Cardiac muscle cell (in vitro differentiated cells and primary cell): ENCODE data around the gene DOK3. TPM values are rescaled to one million over a fixed set of nuclear protein-coding genes. Genes with fewer than 3 reads are reported as not detected.

Experiments
- DNase-seq, 2 donors: peaks; one replicate each; pipeline versions ENCODE4 v3.0.0 to v3.0.0-alpha.2; 2010 to 2017; ENCODE audit warnings: low read depth in 1 of 2, low spot score in 1 of 2
- H3K27ac ChIP-seq: fragments of 200-600 bp; sonication (generic); 2 replicates; pipeline ENCODE4 v1.5.1; 2016
- H3K27me3 ChIP-seq: fragments of 200-600 bp; sonication (generic); 2 replicates; pipeline ENCODE4 v1.6.0; 2016; ENCODE audit warnings: control low read depth
- H3K36me3 ChIP-seq: fragments of 200-600 bp; sonication (generic); 2 replicates; pipeline ENCODE4 v1.5.1; 2016; ENCODE audit warnings: control low read depth
- H3K4me1 ChIP-seq: fragments of 200-600 bp; sonication (generic); 2 replicates; pipeline ENCODE4 v1.8.1; 2017; ENCODE audit warnings: low read depth, mild to moderate bottlenecking, mixed run types
- H3K4me3 ChIP-seq: fragments of 200-600 bp; sonication (generic); 2 replicates; pipeline ENCODE4 v1.5.1; 2016; ENCODE audit warnings: mild to moderate bottlenecking
- H3K9me3 ChIP-seq: fragments of 200-600 bp; sonication (generic); 2 replicates; pipeline ENCODE4 v1.5.1; 2017; ENCODE audit warnings: low read depth, mild to moderate bottlenecking, control low read depth
- polyA plus RNA-seq: library from polyadenylated mRNA; unstranded; fragments of >200 nt; fragmentation: Nextera tagmentation; extraction: Ambion mirVana; gene quantifications from 2 replicates; pipeline ENCODE4 v1.2.1, GENCODE V29; 2016
- total RNA-seq: library from RNA; depleted of rRNA; stranded (reverse); fragments of >200 nt; gene quantifications from 2 replicates; pipeline ENCODE4 v1.2.3, GENCODE V29; 2016
- TF ChIP-seq, protein P1 (sequence below): IDR thresholded peaks from 2 replicates; pipeline ENCODE4 v1.5.1; 2012; ENCODE audit warnings: low read depth, mild to moderate bottlenecking, low read length

Gene DOK3
- total and polyA plus RNA-seq, 2 experiments from 2014 or later = 2.4 to 3.7 TPM

DNA sequence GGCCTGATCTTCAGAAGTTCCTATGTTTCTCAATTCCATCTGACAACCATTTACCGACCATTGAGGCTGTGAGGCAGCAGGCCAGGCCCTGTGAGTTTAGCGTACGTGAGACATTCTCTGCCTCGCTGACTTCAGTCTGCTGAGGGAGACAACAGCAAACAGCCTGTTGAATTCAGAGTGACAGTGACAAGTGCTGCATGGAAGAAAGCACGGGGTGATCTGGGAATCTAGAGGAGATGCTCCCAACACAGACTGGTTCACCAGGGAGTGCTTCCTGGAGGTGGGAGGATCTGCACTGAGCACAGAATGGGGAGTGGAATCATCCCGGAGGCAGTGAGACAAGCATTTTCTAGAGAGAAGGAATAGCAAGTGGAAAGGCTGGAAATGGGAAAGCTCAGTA lies 17.2 kb upstream of the DOK3 start:
- no peaks in the 10 kb centered on the region for H3K9me3 ChIP-seq
- no peaks in the 10 kb centered on the region for H3K27me3 ChIP-seq
- peaks cover 44% of the 10 kb centered on the region for H3K36me3 ChIP-seq
- H3K4me1 ChIP-seq = no peaks in the 10 kb centered on the region
- TF ChIP-seq, protein P1, sequence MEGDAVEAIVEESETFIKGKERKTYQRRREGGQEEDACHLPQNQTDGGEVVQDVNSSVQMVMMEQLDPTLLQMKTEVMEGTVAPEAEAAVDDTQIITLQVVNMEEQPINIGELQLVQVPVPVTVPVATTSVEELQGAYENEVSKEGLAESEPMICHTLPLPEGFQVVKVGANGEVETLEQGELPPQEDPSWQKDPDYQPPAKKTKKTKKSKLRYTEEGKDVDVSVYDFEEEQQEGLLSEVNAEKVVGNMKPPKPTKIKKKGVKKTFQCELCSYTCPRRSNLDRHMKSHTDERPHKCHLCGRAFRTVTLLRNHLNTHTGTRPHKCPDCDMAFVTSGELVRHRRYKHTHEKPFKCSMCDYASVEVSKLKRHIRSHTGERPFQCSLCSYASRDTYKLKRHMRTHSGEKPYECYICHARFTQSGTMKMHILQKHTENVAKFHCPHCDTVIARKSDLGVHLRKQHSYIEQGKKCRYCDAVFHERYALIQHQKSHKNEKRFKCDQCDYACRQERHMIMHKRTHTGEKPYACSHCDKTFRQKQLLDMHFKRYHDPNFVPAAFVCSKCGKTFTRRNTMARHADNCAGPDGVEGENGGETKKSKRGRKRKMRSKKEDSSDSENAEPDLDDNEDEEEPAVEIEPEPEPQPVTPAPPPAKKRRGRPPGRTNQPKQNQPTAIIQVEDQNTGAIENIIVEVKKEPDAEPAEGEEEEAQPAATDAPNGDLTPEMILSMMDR = no peak
- DNase-seq = no peak
- H3K27ac ChIP-seq = no peak overlapping the region
- H3K4me3 ChIP-seq = no peak overlapping the region

GRCh38 chr5:177526191-177526590 lies 16.6 kb upstream of the DOK3 start:
- Histone ChIP-seq H3K4me1 (no peaks in the 10 kb centered on the region), H3K9me3 (no peaks in the 10 kb centered on the region), H3K27ac (no peak overlapping the region), H3K4me3 (no peak overlapping the region), H3K36me3 (peaks cover 43% of the 10 kb centered on the region), H3K27me3 (no peaks in the 10 kb centered on the region)
- TF ChIP-seq, protein P1 = no peak
- no peak for DNase-seq

- no peak overlapping the region for H3K4me3 ChIP-seq
- H3K27ac ChIP-seq = no peak overlapping the region
- no peaks in the 10 kb centered on the region for H3K27me3 ChIP-seq
- TF ChIP-seq, protein P1 = peak; percentile 6
- H3K36me3 ChIP-seq = peaks cover 36% of the 10 kb centered on the region
- DNase-seq = no peak
- no peaks in the 10 kb centered on the region for H3K4me1 ChIP-seq
- no peaks in the 10 kb centered on the region for H3K9me3 ChIP-seq
Observed at GRCh38 chr5:177524941-177525655, 15.5 kb upstream of the DOK3 start.

DNA sequence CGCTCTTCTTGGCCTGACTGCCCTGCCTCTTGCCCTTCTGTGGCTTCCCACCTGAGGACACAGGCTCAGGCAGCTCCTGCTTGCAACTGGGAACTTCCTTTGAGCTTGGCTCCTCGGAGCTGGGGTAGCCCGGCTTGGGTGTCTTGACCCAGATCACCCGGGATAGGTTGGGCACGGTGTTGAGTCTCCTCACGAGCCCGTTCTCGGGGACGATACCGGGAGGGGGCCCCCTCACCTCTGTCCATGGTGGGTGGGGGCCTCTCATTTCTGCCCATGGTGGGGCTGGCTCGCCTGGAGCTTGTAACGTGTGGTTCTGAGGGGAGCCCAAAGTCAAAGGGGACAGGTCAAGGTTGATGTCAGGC lies 14.9 kb upstream of the DOK3 start:
- no peaks in the 10 kb centered on the region for H3K27me3 ChIP-seq
- peaks cover 38% of the 10 kb centered on the region for H3K36me3 ChIP-seq
- H3K27ac ChIP-seq = no peak overlapping the region
- no peak for DNase-seq
- no peaks in the 10 kb centered on the region for H3K9me3 ChIP-seq
- H3K4me3 ChIP-seq = no peak overlapping the region
- H3K4me1 ChIP-seq = no peaks in the 10 kb centered on the region
- TF ChIP-seq, protein P1 = no peak

DNA sequence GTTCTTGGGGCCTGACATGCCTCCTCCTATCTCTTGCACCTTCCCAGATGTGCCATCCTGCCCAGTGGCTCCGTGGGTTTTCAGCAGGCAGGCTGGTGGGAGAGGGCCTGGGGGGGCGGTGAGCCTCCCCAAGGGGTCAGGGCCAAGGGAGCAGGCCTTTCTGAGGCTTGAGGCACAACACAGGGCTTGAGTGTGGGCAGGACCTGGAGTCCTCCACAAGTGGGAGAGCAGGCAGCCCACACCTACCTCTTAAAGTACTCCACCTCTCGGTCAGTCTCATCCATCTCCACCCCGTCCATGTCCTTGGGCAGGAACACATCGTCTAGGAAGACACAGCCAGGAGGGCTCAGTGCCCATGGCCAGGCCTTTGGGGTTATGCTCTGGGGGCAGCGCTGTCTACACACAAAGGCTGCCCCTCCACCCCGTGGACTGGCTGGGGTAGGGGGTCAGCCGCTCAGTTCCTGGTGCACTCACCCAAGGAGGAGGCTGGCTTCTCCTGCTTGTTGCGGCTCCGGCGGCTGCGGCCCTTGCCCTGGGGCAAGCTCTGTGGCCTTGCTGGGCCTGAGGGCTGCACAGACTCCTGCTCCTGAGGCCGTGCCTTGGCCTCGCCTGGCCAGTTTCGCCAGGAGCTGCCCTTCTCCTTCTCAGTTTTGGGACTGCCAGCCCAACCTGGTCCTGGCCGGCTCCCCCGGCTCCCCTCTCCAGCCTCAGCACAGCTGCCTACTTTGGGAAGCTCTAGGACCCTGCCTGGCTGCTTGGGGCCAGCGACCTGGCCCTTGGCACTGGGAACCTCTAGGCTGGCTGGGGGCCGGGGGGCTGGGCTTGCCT lies 14.3 kb upstream of the DOK3 start:
- Histone ChIP-seq H3K27ac (no peak overlapping the region), H3K36me3 (peaks cover 35% of the 10 kb centered on the region), H3K4me1 (no peaks in the 10 kb centered on the region), H3K4me3 (no peak overlapping the region), H3K27me3 (no peaks in the 10 kb centered on the region), H3K9me3 (no peaks in the 10 kb centered on the region)
- DNase-seq = no peak
- TF ChIP-seq, protein P1 = no peak
